ENCODE data around the gene CNOT1. TPM values are rescaled to one million over a fixed set of nuclear protein-coding genes. Genes with fewer than 3 reads are reported as not detected.

Gene CNOT1
- total RNA-seq: 162 and 177 TPM in 2 replicates

DNA sequence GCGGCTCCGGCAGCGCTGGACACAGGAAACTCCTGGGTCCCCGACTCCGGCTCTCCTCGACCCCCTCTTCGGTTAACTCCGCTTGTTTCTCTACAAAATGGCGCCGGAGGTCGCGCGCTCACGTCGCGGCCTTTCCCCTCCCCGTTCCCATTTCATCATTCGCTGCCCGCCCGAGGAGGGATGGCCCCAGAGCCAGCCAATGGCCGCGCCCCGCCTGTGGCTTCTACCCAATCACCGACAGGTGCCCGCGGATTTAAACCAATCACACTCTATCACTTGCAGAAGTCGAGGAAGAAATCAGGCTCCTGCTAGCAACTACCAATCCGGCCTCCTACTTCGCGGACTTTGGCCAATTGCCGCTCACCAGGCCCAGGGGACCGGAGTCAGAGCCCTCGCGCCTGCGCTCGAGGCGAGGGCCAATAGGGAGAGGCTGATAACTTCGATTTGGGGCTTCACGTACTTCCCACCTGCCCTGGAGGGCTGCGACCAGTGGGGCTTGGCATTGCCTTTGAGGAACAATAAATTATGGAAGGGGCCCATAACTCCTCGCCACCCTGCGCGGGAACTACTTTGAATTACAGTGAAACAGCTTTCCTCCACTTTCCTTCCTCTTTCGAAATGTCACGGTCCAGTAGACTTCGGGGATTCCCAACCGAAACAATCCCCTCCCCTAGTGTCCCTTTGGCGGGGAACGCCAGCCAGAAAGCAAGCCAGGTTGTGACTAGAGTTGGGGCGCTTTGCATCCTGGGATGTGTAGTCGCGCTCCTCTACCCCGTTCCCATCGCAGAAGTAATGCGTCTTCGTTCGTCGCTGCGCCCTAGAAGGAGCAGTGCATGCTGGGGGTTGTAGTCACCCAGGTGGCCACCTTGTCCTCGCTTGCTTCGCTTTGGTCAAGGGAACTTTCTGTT lies at the start of gene CNOT1:
Gene CNOT1, minus strand, starts transcription at position 94 of the 908 bp plus-strand sequence. CDS start 30,489 bp downstream, outside the sequence.

DNA sequence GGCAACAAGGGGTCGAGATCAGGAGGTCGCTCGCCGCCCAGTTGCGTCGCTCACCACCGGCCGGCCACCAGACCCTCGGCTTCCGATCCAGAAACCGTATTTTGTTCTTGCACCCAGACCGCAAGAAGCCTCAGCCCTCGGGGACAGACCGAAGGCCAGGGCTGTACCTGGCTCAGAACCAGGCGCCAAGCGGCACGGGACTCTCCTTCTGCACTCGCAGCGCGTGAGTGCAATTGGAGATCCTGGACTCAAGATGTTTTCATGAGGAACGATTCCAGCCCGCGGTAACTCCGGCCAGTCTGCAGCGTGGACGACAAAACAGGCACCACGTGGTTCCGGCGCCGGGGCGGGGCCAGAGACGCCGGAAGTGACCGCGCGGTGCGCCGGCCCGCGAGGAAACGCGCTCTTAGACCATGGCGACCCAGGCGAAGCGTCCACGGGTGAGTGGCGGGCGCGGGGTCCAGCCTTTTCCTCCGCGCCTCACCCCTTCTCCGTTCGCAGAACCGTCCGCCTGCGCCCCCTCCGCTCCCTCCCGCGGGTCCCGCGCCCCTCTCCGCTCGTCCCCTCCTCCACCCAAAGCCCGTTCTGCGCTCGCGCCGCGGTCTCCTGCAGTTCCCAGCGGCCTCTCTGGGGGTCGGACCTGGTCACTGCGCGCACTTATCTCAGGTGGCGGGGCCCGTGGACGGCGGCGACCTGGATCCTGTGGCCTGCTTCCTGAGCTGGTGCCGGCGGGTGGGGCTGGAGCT lies 114.3 kb downstream of the CNOT1 start, which contains the start of gene SETD6:
Gene SETD6, plus strand, starts transcription at position 393 of the 746 bp plus-strand sequence. Its CDS starts 21 bp downstream, at position 414.

DNA sequence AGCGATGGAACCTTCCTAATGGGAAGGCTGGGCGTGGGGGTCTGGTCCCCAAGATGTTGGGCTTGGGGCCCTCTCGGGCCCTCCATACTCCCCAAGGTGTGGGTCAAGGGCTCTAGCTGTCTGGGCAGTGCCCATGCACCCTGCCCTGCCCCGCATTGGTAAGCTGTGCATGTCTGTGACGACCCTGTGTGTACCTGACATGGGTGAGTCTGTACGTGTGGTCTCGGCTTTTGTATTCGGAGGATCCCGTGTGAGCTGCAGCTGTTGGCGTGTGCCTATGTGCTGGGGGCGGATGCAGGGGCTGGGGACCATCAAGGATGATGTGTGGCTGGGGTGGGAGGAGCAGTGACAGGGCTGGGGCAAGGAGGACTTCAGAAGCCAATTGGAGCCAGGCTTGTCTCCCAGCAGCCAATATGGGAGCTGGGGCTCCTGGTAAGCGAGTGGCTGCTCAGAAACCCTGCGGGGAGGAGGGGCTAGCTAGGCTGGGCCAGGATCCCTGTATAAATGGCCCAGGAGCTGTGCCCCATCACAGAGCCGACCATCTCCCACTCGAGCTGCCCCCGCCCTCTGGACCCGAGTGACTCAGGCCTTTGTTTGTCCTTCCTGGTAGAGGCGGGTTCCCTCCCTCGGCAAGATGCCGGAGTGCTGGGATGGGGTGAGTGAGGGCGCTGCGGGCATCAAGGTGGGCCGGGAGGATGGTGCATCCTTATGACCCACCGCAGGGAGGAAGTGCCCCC lies 129.8 kb downstream of the CNOT1 start, which contains the start of gene NDRG4:
Gene NDRG4, plus strand, starts transcription at position 529 of the 737 bp plus-strand sequence. Its CDS starts 106 bp downstream, at position 635.

Other genes with a start within 250 kb of the CNOT1 start
- gene GINS3, start 237.4 kb downstream of the CNOT1 start, total RNA-seq: 1.9 and 2.0 TPM in 2 replicates
- gene NDRG4, start 129.7 kb downstream of the CNOT1 start, total RNA-seq: 6.2 and 10.2 TPM in 2 replicates
- 10.2 and 17.8 TPM in 2 replicates for gene SETD6, start 114.3 kb downstream of the CNOT1 start, total RNA-seq
- 31.7 and 43.7 TPM in 2 replicates for gene SLC38A7, start 54.9 kb upstream of the CNOT1 start, total RNA-seq
- gene GOT2, start 104.5 kb upstream of the CNOT1 start, total RNA-seq: 35.3 and 49.3 TPM in 2 replicates